H9 (cell line): ENCODE results near the gene EIF5A. TPM values are rescaled to one million over a fixed set of nuclear protein-coding genes. Genes with fewer than 3 reads are reported as not detected.

Experiments used
- DNase-seq: peaks from one replicate; pipeline ENCODE4 v3.0.0-alpha.2; 2017
- H2AFZ ChIP-seq: one replicate; pipeline ENCODE4 v1.6.1; 2013; ENCODE audit warnings: mild to moderate bottlenecking, low read length, control low read depth, moderate library complexity
- H2AK5ac ChIP-seq: 2 replicates; pipeline ENCODE4 v1.6.1; 2013; ENCODE audit warnings: low read length, control low read depth, mixed read lengths; ENCODE audit not compliant: insufficient read length
- H2BK120ac ChIP-seq: one replicate; pipeline ENCODE4 v1.6.1; 2013; ENCODE audit warnings: low read depth, mild to moderate bottlenecking, low read length, control low read depth, inconsistent platforms; ENCODE audit not compliant: poor library complexity, severe bottlenecking
- H2BK12ac ChIP-seq: 2 replicates; pipeline ENCODE4 v1.6.1; 2013; ENCODE audit warnings: low read length, control low read depth, mixed read lengths, low read depth; ENCODE audit not compliant: insufficient read length
- H2BK15ac ChIP-seq: 2 replicates; pipeline ENCODE4 v1.6.1; 2013; ENCODE audit warnings: low read depth, low read length, control low read depth
- H2BK20ac ChIP-seq: one replicate; pipeline ENCODE4 v1.6.1; 2013; ENCODE audit warnings: low read depth, mild to moderate bottlenecking, low read length, control low read depth, inconsistent platforms; ENCODE audit not compliant: poor library complexity, severe bottlenecking
- H2BK5ac ChIP-seq: 2 replicates; pipeline ENCODE4 v1.6.1; 2013; ENCODE audit warnings: low read length, control low read depth, mixed read lengths; ENCODE audit not compliant: insufficient read length
- H3K14ac ChIP-seq: 2 replicates; pipeline ENCODE4 v1.6.1; 2013; ENCODE audit warnings: low read length, control low read depth; ENCODE audit not compliant: insufficient read depth
- H3K18ac ChIP-seq: 2 replicates; pipeline ENCODE4 v1.6.1; 2013; ENCODE audit warnings: low read depth, mild to moderate bottlenecking, mixed read lengths, low read length, control low read depth; ENCODE audit not compliant: insufficient read length
- H3K23ac ChIP-seq: 2 replicates; pipeline ENCODE4 v1.6.1; 2013; ENCODE audit warnings: low read length, control low read depth, mixed read lengths, low read depth; ENCODE audit not compliant: insufficient read length
- H3K23me2 ChIP-seq: 2 replicates; pipeline ENCODE4 v1.6.1; 2013; ENCODE audit warnings: low read depth, mild to moderate bottlenecking, mixed read lengths, low read length, control low read depth; ENCODE audit not compliant: insufficient read length, poor library complexity, severe bottlenecking
- H3K27ac ChIP-seq: 2 replicates; pipeline ENCODE4 v1.5.1; 2013; ENCODE audit warnings: low read length, control low read depth, mixed read lengths, low read depth; ENCODE audit not compliant: insufficient read length
- H3K27me3 ChIP-seq: 2 replicates; pipeline ENCODE4 v1.6.1; 2013; ENCODE audit warnings: low read length, control low read depth, inconsistent platforms; ENCODE audit not compliant: insufficient read depth
- H3K4ac ChIP-seq: 2 replicates; pipeline ENCODE4 v1.6.1; 2013; ENCODE audit warnings: low read depth, mild to moderate bottlenecking, control low read depth, inconsistent platforms, low read length, moderate library complexity
- H3K4me1 ChIP-seq: 2 replicates; pipeline ENCODE4 v1.6.1; 2013; ENCODE audit warnings: low read length, control low read depth, inconsistent platforms; ENCODE audit not compliant: insufficient read depth
- H3K4me2 ChIP-seq: 2 replicates; pipeline ENCODE4 v1.6.1; 2013; ENCODE audit warnings: low read length, control low read depth, mixed read lengths; ENCODE audit not compliant: insufficient read length, insufficient read depth
- H3K56ac ChIP-seq: 2 replicates; pipeline ENCODE4 v1.6.1; 2013; ENCODE audit warnings: low read depth, mild to moderate bottlenecking, mixed read lengths, low read length, control low read depth; ENCODE audit not compliant: insufficient read length
- H3K79me1 ChIP-seq: 2 replicates; pipeline ENCODE4 v1.6.1; 2013; ENCODE audit warnings: low read depth, mild to moderate bottlenecking, moderate library complexity, low read length, control low read depth, inconsistent platforms; ENCODE audit not compliant: insufficient read depth, poor library complexity, severe bottlenecking
- H3K79me2 ChIP-seq: 2 replicates; pipeline ENCODE4 v1.6.1; 2013; ENCODE audit warnings: low read length, control low read depth, inconsistent platforms; ENCODE audit not compliant: insufficient read depth
- H3K9ac ChIP-seq: 2 replicates; pipeline ENCODE4 v1.6.1; 2013; ENCODE audit warnings: low read length, control low read depth, mixed read lengths; ENCODE audit not compliant: insufficient read length; ENCODE audit errors: extremely low read depth
- H3K9me3 ChIP-seq: one replicate; pipeline ENCODE4 v1.6.1; 2013; ENCODE audit warnings: low read depth, low read length, inconsistent platforms; ENCODE audit not compliant: control insufficient read depth
- H3T11ph ChIP-seq: one replicate; pipeline ENCODE4 v1.6.1; 2013; ENCODE audit warnings: mild to moderate bottlenecking, low read length, control low read depth, inconsistent platforms
- H4K20me1 ChIP-seq: one replicate; pipeline ENCODE4 v1.6.1; 2013; ENCODE audit not compliant: control insufficient read depth, insufficient read length, insufficient read depth
- H4K5ac ChIP-seq: 2 replicates; pipeline ENCODE4 v1.6.1; 2013; ENCODE audit warnings: low read depth, mild to moderate bottlenecking, mixed read lengths, low read length, control low read depth; ENCODE audit not compliant: insufficient read length
- H4K8ac ChIP-seq: replicated peaks from 2 replicates; pipeline ENCODE4 v1.6.1; 2013; ENCODE audit warnings: low read length, control low read depth, mixed read lengths, low read depth; ENCODE audit not compliant: insufficient read length
- H4K91ac ChIP-seq: 2 replicates; pipeline ENCODE4 v1.6.1; 2013; ENCODE audit warnings: low read depth, mild to moderate bottlenecking, moderate library complexity, mixed read lengths, low read length, control low read depth; ENCODE audit not compliant: insufficient read length
- H3K27ac Mint-ChIP-seq, 3 experiments: 2 replicates in 2 of 3; 3 replicates in 1 of 3; pipeline ENCODE4 v1.8.0; 2020 to 2021; ENCODE audit warnings: mixed read lengths in 3 of 3, mild to moderate bottlenecking in 1 of 3, moderate library complexity in 1 of 3
- H3K27me3 Mint-ChIP-seq: 2 replicates; pipeline ENCODE4 v1.8.0; 2021; ENCODE audit warnings: low read depth, mild to moderate bottlenecking, moderate library complexity, mixed read lengths
- H3K36me3 Mint-ChIP-seq, 3 experiments: 2 replicates in 2 of 3; 3 replicates in 1 of 3; pipeline ENCODE4 v1.8.0; 2020 to 2021; ENCODE audit warnings: low read depth in 3 of 3, mixed read lengths in 3 of 3; ENCODE audit not compliant: insufficient read depth in 1 of 3
- H3K4me1 Mint-ChIP-seq, 2 experiments: 2 replicates each; pipeline ENCODE4 v1.8.0; 2020; ENCODE audit warnings: mixed read lengths in 2 of 2
- H3K4me3 Mint-ChIP-seq, 2 experiments: 2 replicates in 1 of 2; 3 replicates in 1 of 2; pipeline ENCODE4 v1.8.0; 2020 to 2021; ENCODE audit warnings: mild to moderate bottlenecking in 2 of 2, mixed read lengths in 2 of 2, moderate library complexity in 1 of 2
- H3K9me3 Mint-ChIP-seq, 2 experiments: 2 replicates in 1 of 2; 3 replicates in 1 of 2; pipeline ENCODE4 v1.8.0; 2020; ENCODE audit warnings: mild to moderate bottlenecking in 2 of 2, mixed read lengths in 2 of 2, moderate library complexity in 1 of 2
- WGBS: extraction: QIAGEN DNeasy Blood & Tissue Kit; methylation state at CpG from one replicate; pipeline ENCODE4 v1.1.7; 2013; ENCODE audit warnings: missing lambda C conversion rate, low lambda C conversion rate, mixed read lengths; ENCODE audit not compliant: insufficient read length; ENCODE audit errors: extremely low coverage; 5-methylcytosine and 5-hydroxymethylcytosine counted together
- total RNA-seq: library from RNA; stranded (reverse); gene quantifications from 2 replicates; pipeline ENCODE4 v1.2.1, GENCODE V29; 2021
- TF ChIP-seq, protein P1 (sequence below): fragments of 200-600 bp; sonication (generic); conservative IDR thresholded peaks from 3 replicates; pipeline ENCODE4 v1.8.0; 2021; ENCODE audit warnings: antibody characterized with exemption, mild to moderate bottlenecking

The EIF5A gene
- total RNA-seq, 1 experiment from 2014 or later, result 978 TPM

DNA sequence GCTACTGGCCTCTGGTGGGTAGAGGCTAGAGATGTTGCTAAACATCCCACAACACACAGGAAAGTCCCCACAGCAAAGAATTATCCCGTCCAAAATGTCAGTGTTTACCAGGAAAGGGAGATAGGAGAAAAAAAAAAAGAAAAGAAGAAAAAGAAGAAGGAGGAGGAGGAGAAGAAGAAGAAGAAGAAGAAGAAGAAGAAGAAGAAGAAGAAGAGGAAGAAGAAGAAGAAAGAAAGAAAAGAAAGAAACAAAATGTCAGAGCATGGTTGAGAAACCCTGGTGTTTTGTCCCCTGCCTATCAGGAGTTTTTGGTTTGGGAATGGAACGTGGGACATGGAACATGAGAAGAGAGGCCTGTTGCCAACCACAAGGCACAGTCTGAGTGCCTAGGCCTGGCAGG lies 50.0 kb downstream of the EIF5A start:
- H2BK12ac ChIP-seq, result no peak overlapping the region
- H3K56ac ChIP-seq, result no peak overlapping the region
- no peak overlapping the region for H2BK5ac ChIP-seq
- H3K14ac ChIP-seq, result no peak overlapping the region
- H2BK120ac ChIP-seq, result no peak overlapping the region
- Mint-ChIP-seq H3K27ac (no peak overlapping the region), H3K4me3 (no peak overlapping the region), H3K36me3 (no peaks in the 10 kb centered on the region), H3K4me1 (peaks cover 21 to 23% of the 10 kb centered on the region in 2 experiments), H3K9me3 (no peaks in the 10 kb centered on the region), H3K27me3 (peaks cover 11% of the 10 kb centered on the region)
- no peaks in the 10 kb centered on the region; the same call in 1 of the 2 replicates for H3K79me2 ChIP-seq
- no peaks in the 10 kb centered on the region for H3K23me2 ChIP-seq
- no peaks in the 10 kb centered on the region for H3K27me3 ChIP-seq
- no peak overlapping the region for H3K4me2 ChIP-seq
- H4K20me1 ChIP-seq, result no peaks in the 10 kb centered on the region
- H3K9ac ChIP-seq, result no peak overlapping the region
- H3K79me1 ChIP-seq, result no peaks in the 10 kb centered on the region
- H2AFZ ChIP-seq, result no peak overlapping the region
- H3K18ac ChIP-seq, result no peak overlapping the region
- no peaks in the 10 kb centered on the region for H3K4me1 ChIP-seq
- H4K8ac ChIP-seq, result no peak overlapping the region
- no peak overlapping the region for H3T11ph ChIP-seq
- no CpG with 5 or more reads among the region's 2 CpGs for WGBS
- no peak overlapping the region for H2BK20ac ChIP-seq
- DNase-seq, result no peak
- no peak overlapping the region for H3K23ac ChIP-seq
- no peak overlapping the region for H4K91ac ChIP-seq
- H2BK15ac ChIP-seq, result no peak overlapping the region
- no peak overlapping the region for H2AK5ac ChIP-seq
- H3K9me3 ChIP-seq, result no peaks in the 10 kb centered on the region
- no peak overlapping the region for H4K5ac ChIP-seq
- TF ChIP-seq, protein P1, sequence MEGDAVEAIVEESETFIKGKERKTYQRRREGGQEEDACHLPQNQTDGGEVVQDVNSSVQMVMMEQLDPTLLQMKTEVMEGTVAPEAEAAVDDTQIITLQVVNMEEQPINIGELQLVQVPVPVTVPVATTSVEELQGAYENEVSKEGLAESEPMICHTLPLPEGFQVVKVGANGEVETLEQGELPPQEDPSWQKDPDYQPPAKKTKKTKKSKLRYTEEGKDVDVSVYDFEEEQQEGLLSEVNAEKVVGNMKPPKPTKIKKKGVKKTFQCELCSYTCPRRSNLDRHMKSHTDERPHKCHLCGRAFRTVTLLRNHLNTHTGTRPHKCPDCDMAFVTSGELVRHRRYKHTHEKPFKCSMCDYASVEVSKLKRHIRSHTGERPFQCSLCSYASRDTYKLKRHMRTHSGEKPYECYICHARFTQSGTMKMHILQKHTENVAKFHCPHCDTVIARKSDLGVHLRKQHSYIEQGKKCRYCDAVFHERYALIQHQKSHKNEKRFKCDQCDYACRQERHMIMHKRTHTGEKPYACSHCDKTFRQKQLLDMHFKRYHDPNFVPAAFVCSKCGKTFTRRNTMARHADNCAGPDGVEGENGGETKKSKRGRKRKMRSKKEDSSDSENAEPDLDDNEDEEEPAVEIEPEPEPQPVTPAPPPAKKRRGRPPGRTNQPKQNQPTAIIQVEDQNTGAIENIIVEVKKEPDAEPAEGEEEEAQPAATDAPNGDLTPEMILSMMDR, result no peak
- H3K4ac ChIP-seq, result no peak overlapping the region
- H3K27ac ChIP-seq, result no peak overlapping the region
